Mesendoderm (in vitro differentiated cells): ENCODE data around the gene EPGN.
"Not testable (repeated sequence)": the region's sequence is repeated elsewhere in the genome, so short reads cannot be mapped to it uniquely, and the experiment has no call there.

Experiments
- DNase-seq: peaks from one replicate; pipeline ENCODE4 v3.0.0; 2013
- H2AK5ac ChIP-seq: 2 replicates; pipeline ENCODE4 v1.6.1; 2013; ENCODE audit warnings: low read length, inconsistent platforms
- H2BK120ac ChIP-seq: 2 replicates; pipeline ENCODE4 v1.6.1; 2013; ENCODE audit warnings: low read depth, mild to moderate bottlenecking, low read length, moderate library complexity, mixed read lengths
- H2BK15ac ChIP-seq: replicated peaks from 2 replicates; pipeline ENCODE4 v1.6.1; 2013; ENCODE audit warnings: low read depth, mild to moderate bottlenecking, moderate library complexity
- H2BK5ac ChIP-seq: 2 replicates; pipeline ENCODE4 v1.6.1; 2013; ENCODE audit warnings: low read length, inconsistent platforms
- H3K18ac ChIP-seq: 2 replicates; pipeline ENCODE4 v1.6.1; 2013; ENCODE audit warnings: mild to moderate bottlenecking, low read length, mixed read lengths
- H3K23ac ChIP-seq: one replicate; pipeline ENCODE4 v1.6.1; 2013; ENCODE audit warnings: low read length
- H3K27ac ChIP-seq: 2 replicates; pipeline ENCODE4 v1.5.1; 2013; ENCODE audit warnings: low read depth, mild to moderate bottlenecking, inconsistent platforms, low read length, moderate library complexity
- H3K27me3 ChIP-seq: 2 replicates; pipeline ENCODE4 v1.6.1; 2013; ENCODE audit warnings: low read length, control low read depth, mild to moderate bottlenecking, inconsistent platforms; ENCODE audit not compliant: insufficient read depth, poor library complexity
- H3K36me3 ChIP-seq: 2 replicates; pipeline ENCODE4 v1.6.1; 2013; ENCODE audit warnings: low read length, inconsistent platforms; ENCODE audit not compliant: control insufficient read depth, insufficient read depth
- H3K4ac ChIP-seq: one replicate; pipeline ENCODE4 v1.6.1; 2013; ENCODE audit warnings: low read depth, mild to moderate bottlenecking, low read length, moderate library complexity
- H3K4me1 ChIP-seq: 2 replicates; pipeline ENCODE4 v1.6.1; 2013; ENCODE audit warnings: low read depth, low read length, inconsistent platforms; ENCODE audit not compliant: control insufficient read depth
- H3K4me2 ChIP-seq: 2 replicates; pipeline ENCODE4 v1.6.1; 2013; ENCODE audit warnings: low read length
- H3K4me3 ChIP-seq: 2 replicates; pipeline ENCODE4 v1.5.1; 2013; ENCODE audit warnings: mild to moderate bottlenecking, low read length
- H3K56ac ChIP-seq: one replicate; pipeline ENCODE4 v1.6.1; 2013; ENCODE audit warnings: low read length
- H3K79me1 ChIP-seq: 2 replicates; pipeline ENCODE4 v1.6.1; 2013; ENCODE audit warnings: low read length, inconsistent platforms
- H3K79me2 ChIP-seq: 2 replicates; pipeline ENCODE4 v1.6.1; 2013; ENCODE audit warnings: mild to moderate bottlenecking, low read length; ENCODE audit not compliant: control insufficient read depth, insufficient read depth
- H3K9ac ChIP-seq: 2 replicates; pipeline ENCODE4 v1.6.1; 2013; ENCODE audit warnings: low read length, inconsistent platforms
- H4K5ac ChIP-seq: one replicate; pipeline ENCODE4 v1.6.1; 2013; ENCODE audit warnings: low read length
- H4K8ac ChIP-seq: one replicate; pipeline ENCODE4 v1.6.1; 2013; ENCODE audit warnings: low read depth, mild to moderate bottlenecking, control low read depth, low read length, moderate library complexity
- WGBS: extraction: QIAGEN DNeasy Blood & Tissue Kit; methylation state at CpG from one replicate; pipeline ENCODE4 v1.1.7; 2013; ENCODE audit warnings: low lambda C conversion rate, missing lambda C conversion rate; ENCODE audit not compliant: insufficient coverage; ENCODE audit errors: extremely low coverage; 5-methylcytosine and 5-hydroxymethylcytosine counted together

Gene EPGN

DNA sequence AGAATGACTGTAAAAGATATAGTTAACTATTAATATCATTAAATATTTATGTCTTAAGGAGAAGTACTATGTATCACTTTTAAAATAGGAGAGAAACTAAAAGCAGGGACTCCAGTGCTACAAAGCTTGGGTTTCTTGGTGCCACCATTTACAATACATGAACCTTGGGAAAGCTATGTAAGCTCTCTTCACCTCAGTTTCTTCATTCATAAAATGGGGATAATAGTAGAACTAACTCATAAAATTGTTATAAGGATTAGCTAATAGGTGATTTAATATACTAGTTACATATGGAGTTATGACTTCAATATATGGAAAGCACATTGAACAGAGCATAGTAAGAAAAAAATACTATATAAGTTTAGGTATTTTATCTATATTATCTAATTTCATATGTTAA, 23.7 kb downstream of the EPGN start:
- Histone ChIP-seq H3K4me1 (no peaks in the 10 kb centered on the region), H3K4ac (no peak overlapping the region), H4K8ac (no peak overlapping the region), H2AK5ac (no peak overlapping the region), H3K4me2 (no peak overlapping the region), H3K4me3 (no peak overlapping the region), H2BK15ac (no peak overlapping the region), H4K5ac (no peak overlapping the region), H2BK120ac (no peak overlapping the region), H2BK5ac (no peak overlapping the region), H3K18ac (no peak overlapping the region), H3K27ac (no peak overlapping the region), H3K9ac (no peak overlapping the region), H3K79me1 (no peaks in the 10 kb centered on the region), H3K27me3 (no peaks in the 10 kb centered on the region), H3K36me3 (no peaks in the 10 kb centered on the region), H3K79me2 (no peaks in the 10 kb centered on the region), H3K23ac (no peak overlapping the region), H3K56ac (no peak overlapping the region)
- DNase-seq = no peak

DNA sequence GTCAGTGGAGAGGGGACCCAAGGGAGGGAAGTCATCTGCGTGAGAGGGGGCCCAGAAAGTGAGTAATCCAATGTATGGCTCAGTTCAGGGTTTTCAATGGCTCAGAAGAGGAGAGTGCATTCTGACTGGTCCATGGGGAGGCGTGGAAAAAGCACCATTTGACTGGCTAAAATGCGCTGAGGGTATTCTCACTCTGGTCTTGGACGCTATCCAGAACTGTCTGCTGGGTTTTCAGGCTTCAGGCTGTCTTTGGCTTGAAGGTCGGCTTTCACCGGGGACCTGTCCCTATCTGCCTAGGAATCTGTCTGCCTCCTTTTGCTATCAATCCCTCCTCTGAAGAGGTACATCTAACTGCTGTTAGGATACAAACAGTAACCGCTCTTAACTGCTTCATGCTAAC, 26.4 kb downstream of the EPGN start:
- no peak overlapping the region for H3K23ac ChIP-seq
- H2AK5ac ChIP-seq = no peak overlapping the region
- no peak overlapping the region for H2BK5ac ChIP-seq
- no peak overlapping the region for H3K27ac ChIP-seq
- H3K4ac ChIP-seq = no peak overlapping the region
- H3K4me1 ChIP-seq = no peaks in the 10 kb centered on the region
- no peaks in the 10 kb centered on the region for H3K79me2 ChIP-seq
- no peak overlapping the region for H4K8ac ChIP-seq
- no CpG with 5 or more reads among the region's 7 CpGs for WGBS
- H3K27me3 ChIP-seq = no peaks in the 10 kb centered on the region
- H3K18ac ChIP-seq = no peak overlapping the region
- no peak overlapping the region for H2BK120ac ChIP-seq
- H3K4me3 ChIP-seq = no peak overlapping the region
- H4K5ac ChIP-seq = no peak overlapping the region
- no peaks in the 10 kb centered on the region for H3K36me3 ChIP-seq
- no peak overlapping the region for H3K4me2 ChIP-seq
- no peak overlapping the region for H2BK15ac ChIP-seq
- H3K56ac ChIP-seq = no peak overlapping the region
- no peak overlapping the region for H3K9ac ChIP-seq
- DNase-seq = no peak
- H3K79me1 ChIP-seq = no peaks in the 10 kb centered on the region

DNA sequence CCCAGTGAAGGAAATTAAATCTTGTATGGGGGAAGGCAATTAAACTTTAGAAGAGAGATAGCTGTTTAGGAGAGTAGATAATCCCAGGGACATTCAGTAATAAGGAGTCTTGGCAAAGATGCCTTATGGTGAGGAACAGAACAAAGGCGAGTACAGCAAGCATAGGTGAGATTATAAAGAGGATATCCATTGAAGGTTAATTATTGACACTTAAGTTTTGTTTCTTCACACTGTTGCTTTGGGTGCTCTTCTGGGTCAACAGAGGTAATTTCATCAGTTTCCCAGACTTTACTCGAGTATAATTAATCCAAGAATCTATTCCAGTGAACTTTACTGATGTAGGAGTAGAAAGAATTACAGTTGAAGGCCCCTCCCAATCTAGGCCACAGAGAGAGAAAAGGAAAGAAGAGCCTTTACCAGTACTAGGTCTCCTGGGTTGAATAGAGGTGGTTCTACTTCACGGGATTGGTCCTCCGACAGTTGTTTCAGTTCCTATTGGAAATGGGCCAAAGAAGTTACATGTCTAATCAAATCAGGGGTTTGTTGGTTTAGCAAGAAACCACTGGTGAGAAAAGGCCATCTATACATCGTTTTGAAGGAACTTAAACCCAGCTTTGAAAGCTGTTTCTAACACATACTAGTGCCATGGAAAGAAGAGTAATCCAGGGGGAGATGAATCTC, 27.2 kb downstream of the EPGN start:
- no peak overlapping the region for H4K8ac ChIP-seq
- no CpG with 5 or more reads among the region's 5 CpGs for WGBS
- H3K79me2 ChIP-seq = no peaks in the 10 kb centered on the region
- H3K23ac ChIP-seq = no peak overlapping the region
- no peak overlapping the region for H3K4me3 ChIP-seq
- H3K27ac ChIP-seq = no peak overlapping the region
- no peaks in the 10 kb centered on the region for H3K79me1 ChIP-seq
- no peak overlapping the region for H3K4ac ChIP-seq
- H4K5ac ChIP-seq = no peak overlapping the region
- H3K27me3 ChIP-seq = no peaks in the 10 kb centered on the region
- H3K36me3 ChIP-seq = no peaks in the 10 kb centered on the region
- H2BK120ac ChIP-seq = no peak overlapping the region
- H3K9ac ChIP-seq = no peak overlapping the region
- no peak overlapping the region for H2BK5ac ChIP-seq
- DNase-seq = no peak
- H2BK15ac ChIP-seq = no peak overlapping the region
- no peak overlapping the region for H3K4me2 ChIP-seq
- H2AK5ac ChIP-seq = no peak overlapping the region
- H3K56ac ChIP-seq = no peak overlapping the region
- H3K18ac ChIP-seq = no peak overlapping the region
- H3K4me1 ChIP-seq = no peaks in the 10 kb centered on the region

DNA sequence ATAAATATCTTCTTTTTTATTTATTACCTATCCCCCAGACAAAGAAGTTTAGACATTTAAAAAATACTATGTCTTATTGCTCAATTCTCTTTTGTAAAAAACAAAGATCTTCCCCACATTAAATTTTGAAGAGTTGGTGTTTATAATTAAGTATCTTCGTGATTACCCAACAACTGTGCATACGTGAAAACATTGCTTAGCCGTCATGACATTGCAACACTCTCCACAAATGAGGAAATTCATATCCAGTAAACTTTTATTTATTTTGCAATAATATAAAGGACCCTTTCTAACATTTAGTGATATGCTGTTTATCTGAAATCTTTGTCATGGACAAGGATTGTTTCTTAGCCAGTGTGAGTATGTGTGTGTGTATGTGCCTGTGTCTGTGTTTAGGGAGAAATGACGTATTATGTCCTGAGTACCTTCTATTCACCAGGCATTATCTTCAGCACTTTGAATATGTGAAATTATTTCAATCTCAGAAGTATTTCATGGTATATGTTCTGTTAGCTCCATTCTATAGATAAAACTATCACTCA, 30.6 kb downstream of the EPGN start:
- Histone ChIP-seq H3K79me1 (no peaks in the 10 kb centered on the region), H2BK120ac (no peak overlapping the region), H3K4me3 (no peak overlapping the region), H2BK15ac (no peak overlapping the region), H3K23ac (no peak overlapping the region), H3K9ac (no peak overlapping the region), H4K8ac (no peak overlapping the region), H3K36me3 (no peaks in the 10 kb centered on the region), H2BK5ac (no peak overlapping the region), H3K4me1 (no peaks in the 10 kb centered on the region), H3K18ac (no peak overlapping the region), H3K56ac (no peak overlapping the region), H3K27me3 (no peaks in the 10 kb centered on the region), H3K27ac (no peak overlapping the region), H3K4me2 (no peak overlapping the region), H2AK5ac (no peak overlapping the region), H4K5ac (no peak overlapping the region), H3K4ac (no peak overlapping the region), H3K79me2 (no peaks in the 10 kb centered on the region)
- WGBS = no CpG with 5 or more reads among the region's 4 CpGs
- DNase-seq = no peak

DNA sequence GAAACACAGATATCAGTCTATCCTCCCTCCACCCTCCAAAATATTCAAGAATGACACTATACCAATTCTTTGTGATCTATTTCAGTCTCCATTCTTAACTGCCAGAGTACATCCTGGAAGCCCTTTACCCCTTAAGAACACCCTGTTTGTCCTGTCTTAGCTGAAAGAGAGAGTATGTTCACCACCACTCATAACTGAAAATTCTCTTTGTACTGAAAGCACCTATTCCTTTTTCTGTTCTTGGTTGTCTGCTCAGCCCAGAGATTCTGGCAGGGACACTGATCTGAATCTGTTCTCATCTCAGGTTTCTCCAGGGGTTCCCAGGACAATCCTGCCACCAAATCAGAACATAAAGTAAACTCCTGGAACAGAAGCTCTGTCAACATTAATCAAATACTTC, 31.2 kb downstream of the EPGN start:
- H3K18ac ChIP-seq = no peak overlapping the region
- no peaks in the 10 kb centered on the region for H3K4me1 ChIP-seq
- no peak overlapping the region for H2BK5ac ChIP-seq

DNA sequence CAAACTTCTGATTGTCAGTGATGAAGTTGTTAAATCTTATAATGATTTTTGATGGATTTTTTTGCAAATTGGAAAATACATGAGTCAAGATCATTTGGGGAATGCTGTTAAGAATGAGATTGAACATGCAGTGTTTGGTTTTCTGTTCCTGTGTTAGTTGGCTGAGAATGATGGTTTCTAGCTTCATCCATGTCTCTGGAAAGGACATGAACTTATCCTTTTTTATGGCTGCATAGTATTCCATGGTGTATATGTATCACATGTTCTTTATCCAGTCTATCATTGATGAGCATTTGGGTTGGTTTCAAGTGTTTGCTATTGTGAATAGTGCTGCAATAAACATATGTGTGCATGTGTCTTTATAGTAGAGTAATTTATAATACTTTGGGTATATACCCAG, 32.2 kb downstream of the EPGN start:
- DNase-seq, H2AK5ac ChIP-seq, H3K23ac ChIP-seq, H3K4me3 ChIP-seq, H4K8ac ChIP-seq, H3K27ac ChIP-seq, H4K5ac ChIP-seq, H2BK5ac ChIP-seq, H3K4ac ChIP-seq, H3K4me2 ChIP-seq, H3K79me2 ChIP-seq, H2BK15ac ChIP-seq, H3K36me3 ChIP-seq, H3K9ac ChIP-seq, H3K18ac ChIP-seq, H3K79me1 ChIP-seq, H3K56ac ChIP-seq, H2BK120ac ChIP-seq, H3K4me1 ChIP-seq, H3K27me3 ChIP-seq: not testable (repeated sequence)

More for the DNA sequence above, 31.2 kb downstream of the EPGN start:
- no peaks in the 10 kb centered on the region for H3K36me3 ChIP-seq
- no peak overlapping the region for H2AK5ac ChIP-seq
- no peak overlapping the region for H3K56ac ChIP-seq
- H4K8ac ChIP-seq = no peak overlapping the region
- no peak overlapping the region for H4K5ac ChIP-seq
- no peak overlapping the region for H2BK120ac ChIP-seq
- no peak overlapping the region for H3K4ac ChIP-seq
- no peak overlapping the region for H3K9ac ChIP-seq
- no peak overlapping the region for H3K4me2 ChIP-seq
- H3K27me3 ChIP-seq = no peaks in the 10 kb centered on the region
- H3K4me3 ChIP-seq = no peak overlapping the region
- no peak overlapping the region for H2BK15ac ChIP-seq
- H3K79me2 ChIP-seq = no peaks in the 10 kb centered on the region
- no peak for DNase-seq
- no peak overlapping the region for H3K27ac ChIP-seq
- no peak overlapping the region for H3K23ac ChIP-seq
- H3K79me1 ChIP-seq = no peaks in the 10 kb centered on the region
